ENCODE data around the gene CLIP4.

CLIP4 gene

DNA sequence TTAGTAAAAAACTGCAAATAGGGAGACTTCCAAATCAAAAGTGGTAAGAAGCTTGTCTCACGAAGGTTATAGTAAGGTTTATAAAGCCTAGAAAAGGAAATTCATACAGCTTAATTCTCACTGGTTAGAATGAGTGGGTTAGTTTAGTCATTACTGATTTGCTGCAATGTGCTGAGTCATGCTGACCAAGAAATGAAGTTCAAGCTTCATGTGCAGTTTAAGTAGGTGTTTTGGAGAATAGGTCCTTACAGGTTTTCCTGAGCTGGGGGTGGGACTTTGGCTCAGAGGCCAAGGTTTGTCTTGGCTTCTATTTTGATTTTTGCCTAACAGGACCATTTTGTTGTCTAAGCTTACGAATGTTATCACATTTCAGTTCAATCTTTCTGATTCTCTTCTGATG lies 15.1 kb downstream of the CLIP4 start:
- no peaks in the 10 kb centered on the region for H3K27me3 Mint-ChIP-seq (ENCODE audit: low read depth)

DNA sequence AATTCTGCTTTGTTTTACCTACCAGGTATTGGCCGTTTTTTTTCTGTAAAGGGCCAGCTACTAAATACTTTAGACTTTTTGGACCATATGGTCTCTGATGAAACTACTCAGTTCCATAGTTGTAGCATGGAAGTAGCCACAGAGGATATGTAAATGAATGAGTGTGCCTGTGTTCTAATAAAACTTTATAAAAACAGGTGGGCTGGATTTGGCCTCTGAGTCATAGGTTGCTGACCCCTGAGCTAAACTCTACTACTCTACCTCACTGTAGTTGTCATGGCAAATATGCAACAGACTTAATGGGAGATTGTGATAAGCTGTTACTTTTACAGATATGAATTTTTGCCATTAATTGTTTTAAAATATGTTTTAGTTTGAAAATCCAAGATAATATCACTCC lies 19.7 kb downstream of the CLIP4 start:
- peaks cover 33% of the 10 kb centered on the region for H3K36me3 Mint-ChIP-seq (ENCODE audit: low read depth)
- peaks cover 21% of the 10 kb centered on the region for H3K9me3 Mint-ChIP-seq
- H3K27me3 Mint-ChIP-seq (ENCODE audit: low read depth): no peaks in the 10 kb centered on the region
- no peak for TF ChIP-seq CTCF (IDR thresholded peaks at IDR 0.05; ENCODE audit: unreplicated experiment in 3 of 3)
- H3K4me1 Mint-ChIP-seq: peaks cover 7% of the 10 kb centered on the region
- no peak overlapping the region for H3K27ac Mint-ChIP-seq
- H3K4me3 Mint-ChIP-seq: no peak overlapping the region

More for the DNA sequence above, 15.1 kb downstream of the CLIP4 start:
- no peak overlapping the region for H3K4me3 Mint-ChIP-seq
- H3K9me3 Mint-ChIP-seq: peaks cover 5% of the 10 kb centered on the region
- no peak for TF ChIP-seq CTCF (IDR thresholded peaks at IDR 0.05; ENCODE audit: unreplicated experiment in 3 of 3)
- H3K4me1 Mint-ChIP-seq: peaks cover 11% of the 10 kb centered on the region
- H3K36me3 Mint-ChIP-seq (ENCODE audit: low read depth): peaks cover 14% of the 10 kb centered on the region
- no peak overlapping the region for H3K27ac Mint-ChIP-seq

GRCh38 chr2:29139152-29139551 lies 23.9 kb downstream of the CLIP4 start:
- no peak for TF ChIP-seq CTCF (IDR thresholded peaks at IDR 0.05; ENCODE audit: unreplicated experiment in 3 of 3)
- Mint-ChIP-seq H3K4me3 (no peak overlapping the region), H3K9me3 (peaks cover 24% of the 10 kb centered on the region), H3K4me1 (no peaks in the 10 kb centered on the region), H3K27me3 (ENCODE audit: low read depth) (no peaks in the 10 kb centered on the region), H3K36me3 (ENCODE audit: low read depth) (peaks cover 46% of the 10 kb centered on the region), H3K27ac (no peak overlapping the region)

DNA sequence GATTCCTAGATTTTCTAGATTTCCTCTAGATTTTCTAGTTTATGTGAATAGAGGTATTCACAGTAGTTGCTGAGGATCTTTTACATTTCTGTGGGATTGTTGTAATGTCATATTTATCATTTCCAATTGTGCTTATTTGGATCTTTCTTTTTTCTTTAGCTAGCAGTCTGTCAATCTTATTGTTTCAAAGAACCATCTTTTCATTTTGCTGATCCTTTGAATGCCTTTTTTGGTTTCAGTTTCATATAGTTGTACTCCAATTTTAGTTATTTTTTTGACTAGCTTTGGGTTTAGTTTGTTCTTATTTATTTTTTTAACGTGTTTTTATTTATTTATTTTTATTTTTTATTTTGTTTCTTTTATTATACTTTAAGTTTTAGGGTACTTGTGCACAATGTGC lies 24.5 kb downstream of the CLIP4 start:
- Mint-ChIP-seq H3K27ac (no peak overlapping the region), H3K9me3 (peaks cover 24% of the 10 kb centered on the region)

GRCh38 chr2:29143657-29144056 lies 28.4 kb downstream of the CLIP4 start:
- H3K36me3 Mint-ChIP-seq (ENCODE audit: low read depth): peaks cover 38% of the 10 kb centered on the region
- H3K4me1 Mint-ChIP-seq: no peaks in the 10 kb centered on the region
- peaks cover 12% of the 10 kb centered on the region for H3K9me3 Mint-ChIP-seq
- TF ChIP-seq CTCF (IDR thresholded peaks at IDR 0.05; ENCODE audit: unreplicated experiment in 3 of 3): no peak
- H3K4me3 Mint-ChIP-seq: no peak overlapping the region
- no peak overlapping the region for H3K27ac Mint-ChIP-seq
- H3K27me3 Mint-ChIP-seq (ENCODE audit: low read depth): no peaks in the 10 kb centered on the region

More for the DNA sequence above, 24.5 kb downstream of the CLIP4 start:
- no peak overlapping the region for H3K4me3 Mint-ChIP-seq
- TF ChIP-seq CTCF (IDR thresholded peaks at IDR 0.05; ENCODE audit: unreplicated experiment in 3 of 3): no peak
- no peaks in the 10 kb centered on the region for H3K4me1 Mint-ChIP-seq
- H3K27me3 Mint-ChIP-seq (ENCODE audit: low read depth): no peaks in the 10 kb centered on the region
- peaks cover 46% of the 10 kb centered on the region for H3K36me3 Mint-ChIP-seq (ENCODE audit: low read depth)

- TF ChIP-seq CTCF (IDR thresholded peaks at IDR 0.05; ENCODE audit: unreplicated experiment in 3 of 3): no peak
- H3K27ac Mint-ChIP-seq: no peak overlapping the region
- H3K36me3 Mint-ChIP-seq (ENCODE audit: low read depth): peaks cover 21% of the 10 kb centered on the region
- no peaks in the 10 kb centered on the region for H3K4me1 Mint-ChIP-seq
- H3K4me3 Mint-ChIP-seq: no peak overlapping the region
- no peaks in the 10 kb centered on the region for H3K27me3 Mint-ChIP-seq (ENCODE audit: low read depth)
- H3K9me3 Mint-ChIP-seq: no peaks in the 10 kb centered on the region
These were observed 31.0 kb downstream of the CLIP4 start for GRCh38 chr2:29146197-29146596.
